Stimulated activated CD8-positive, alpha-beta memory T cell treated with anti-CD3 and anti-CD28 coated beads, Interleukin-7, amount 100 ng/mL, for 1 hour (primary cell): Measurements from ENCODE around the gene LDB2.

Source experiments
- DNase-seq, 2 donors: peaks; one replicate each; pipeline ENCODE4 v3.0.0-alpha.2; 2020; ENCODE audit warnings: low read depth in 2 of 2

The LDB2 gene

GRCh38 chr4:16802044-16802443 is 96.4 kb downstream of the LDB2 start:
- no peak for DNase-seq

- no peak for DNase-seq
Measured at GRCh38 chr4:16801356-16801755, 97.1 kb downstream of the LDB2 start.

- peak in 1 of 2 donors; percentile 9 for DNase-seq
Measured at GRCh38 chr4:16794816-16795445, 103.5 kb downstream of the LDB2 start.

GRCh38 chr4:16791460-16791859 is 107.0 kb downstream of the LDB2 start:
- DNase-seq = no peak

- DNase-seq = no peak
Measured at GRCh38 chr4:16790508-16790907, 107.9 kb downstream of the LDB2 start.

- no peak for DNase-seq
Measured at GRCh38 chr4:16788868-16789267, 109.6 kb downstream of the LDB2 start.

GRCh38 chr4:16785793-16786527 is 112.5 kb downstream of the LDB2 start:
- DNase-seq = no peak

GRCh38 chr4:16783119-16783518 is 115.3 kb downstream of the LDB2 start:
- DNase-seq = no peak

GRCh38 chr4:16779028-16779675 is 119.3 kb downstream of the LDB2 start:
- DNase-seq = no peak

- DNase-seq = no peak
Measured at GRCh38 chr4:16777726-16778125, 120.7 kb downstream of the LDB2 start.

GRCh38 chr4:16775411-16776154 is 122.9 kb downstream of the LDB2 start:
- DNase-seq = no peak

GRCh38 chr4:16772366-16772850 is 126.0 kb downstream of the LDB2 start:
- DNase-seq = no peak

GRCh38 chr4:16770710-16771285 is 127.6 kb downstream of the LDB2 start:
- no peak for DNase-seq

- DNase-seq = no peak
Measured at GRCh38 chr4:16767861-16768260, 130.6 kb downstream of the LDB2 start.

- no peak for DNase-seq
Measured at GRCh38 chr4:16767251-16767650, 131.2 kb downstream of the LDB2 start.

- DNase-seq = no peak
Measured at GRCh38 chr4:16765546-16765945, 132.9 kb downstream of the LDB2 start.

GRCh38 chr4:16764622-16765021 is 133.8 kb downstream of the LDB2 start:
- DNase-seq = no peak

- DNase-seq = no peak
Measured at GRCh38 chr4:16760617-16761363, 137.7 kb downstream of the LDB2 start.

GRCh38 chr4:16759931-16760582 is 138.4 kb downstream of the LDB2 start:
- no peak for DNase-seq

- DNase-seq = no peak
Measured at GRCh38 chr4:16758816-16759215, 139.6 kb downstream of the LDB2 start.

- DNase-seq = no peak
Measured at GRCh38 chr4:16758255-16758654, 140.2 kb downstream of the LDB2 start.
